Stimulated activated CD4-positive, alpha-beta T cell treated with anti-CD3 and anti-CD28 coated beads, Interleukin-4, amount 100 ng/mL, for 1 hour (primary cell): ENCODE measurements around the gene MED26.
A peak's percentile ranks its signal among the peaks of the same experiment; 100 is the strongest.

Experiments used
- DNase-seq: peaks from one replicate; pipeline ENCODE4 v3.0.0-alpha.2; 2020

The MED26 gene

GRCh38 chr19:16587833-16588823, 39.9 kb downstream of the MED26 start:
- peak; percentile 47 for DNase-seq

GRCh38 chr19:16586991-16587832, 40.8 kb downstream of the MED26 start:
- peak; percentile 61 for DNase-seq

GRCh38 chr19:16586477-16586871, 41.5 kb downstream of the MED26 start:
- no peak for DNase-seq

GRCh38 chr19:16585808-16586476, 42.1 kb downstream of the MED26 start:
- DNase-seq: no peak

GRCh38 chr19:16585094-16585801, 42.8 kb downstream of the MED26 start:
- DNase-seq: no peak

GRCh38 chr19:16584248-16585093, 43.5 kb downstream of the MED26 start:
- DNase-seq: peak; percentile 83

GRCh38 chr19:16582486-16583261, 45.3 kb downstream of the MED26 start:
- no peak for DNase-seq

GRCh38 chr19:16581971-16582343, 46.0 kb downstream of the MED26 start:
- no peak for DNase-seq

- DNase-seq: no peak
These were observed 46.6 kb downstream of the MED26 start for GRCh38 chr19:16581145-16581970.

GRCh38 chr19:16579381-16579780, 48.6 kb downstream of the MED26 start:
- no peak for DNase-seq

GRCh38 chr19:16577531-16577985, 50.4 kb downstream of the MED26 start:
- DNase-seq: no peak

GRCh38 chr19:16576690-16577530, 51.1 kb downstream of the MED26 start:
- DNase-seq: no peak

GRCh38 chr19:16575861-16576689, 51.9 kb downstream of the MED26 start:
- DNase-seq: no peak

GRCh38 chr19:16575282-16575681, 52.7 kb downstream of the MED26 start:
- DNase-seq: no peak

- no peak for DNase-seq
These were observed 54.1 kb downstream of the MED26 start for GRCh38 chr19:16573925-16574324.

- DNase-seq: no peak
These were observed 54.7 kb downstream of the MED26 start for GRCh38 chr19:16573296-16573695.

- peak; percentile 89 for DNase-seq
These were observed 55.4 kb downstream of the MED26 start, which contains the start of gene SLC35E1 for GRCh38 chr19:16572332-16573211. Gene SLC35E1 (minus strand): TSS chr19:16572415. CDS start chr19:16572364, 51 bp downstream.
